HepG2 (cell line): ENCODE results near the gene CBLN3. TPM values are rescaled to one million over a fixed set of nuclear protein-coding genes. Genes with fewer than 3 reads are reported as not detected.

ENCODE experiments used
- ATAC-seq: fragments of 200-7000 bp; cut with Tn5 transposase; 3 replicates; pipeline ENCODE4 v1.9.1; 2020; ENCODE audit warnings: mild to moderate bottlenecking, moderate library complexity
- BruUV-seq: library from RNA; stranded (reverse); fragments of 400-500 nt; replicated peaks from 2 replicates; lab custom pipeline; 2021; lab: Mats Ljungman, UMichigan
- CTCF ChIA-PET: fragments of 300-600 bp; formaldehyde crosslinking; extraction: SDS; loops from one replicate; lab custom pipeline; 2021; ENCODE audit warnings: low total read pairs, inconsistent platforms, low intra/inter-chr PET ratio; lab: Yijun Ruan, JAX
- POLR2A ChIA-PET: fragments of 350-600 bp; sonication (Branson Sonifier 250); formaldehyde crosslinking; loops from one replicate; lab custom pipeline; 2020; ENCODE audit warnings: antibody characterized with exemption, inconsistent platforms; lab: Yijun Ruan, JAX
- DNase-seq: peaks from one replicate; pipeline ENCODE4 v3.0.0-alpha.2; 2015; ENCODE audit warnings: low spot score
- FAIRE-seq: peaks from 3 replicates; lab custom pipeline; 2011; peaks lifted over from hg19 to GRCh38; lab: Jason Lieb, UNC
- H2AFZ ChIP-seq: one replicate; pipeline ENCODE4 v1.6.1; 2011; ENCODE audit warnings: low read length, inconsistent platforms
- H3K27ac ChIP-seq: fragments of 300-600 bp; 3 replicates; pipeline ENCODE4 v1.8.0; 2011; ENCODE audit warnings: mixed run types, mild to moderate bottlenecking, mixed read lengths, low read length, inconsistent platforms; ENCODE audit not compliant: insufficient read depth; ENCODE audit errors: extremely low read length
- H3K27me3 ChIP-seq, 2 experiments: fragments of 200-600 bp in 1 of 2; 2 replicates in 1 of 2; 3 replicates in 1 of 2; pipeline versions ENCODE4 v1.6.0 to v1.8.0; 2011; ENCODE audit warnings: low read length in 2 of 2, mild to moderate bottlenecking in 2 of 2, moderate library complexity in 2 of 2, inconsistent platforms in 1 of 2; ENCODE audit not compliant: insufficient read depth in 2 of 2, control insufficient read depth in 1 of 2
- H3K36me3 ChIP-seq, 2 experiments: fragments of 200-600 bp in 1 of 2; replicated peaks in 1 of 2; 2 replicates in 1 of 2; 3 replicates in 1 of 2; pipeline versions ENCODE4 v1.5.1 to v1.8.0; 2011; ENCODE audit warnings: low read length in 2 of 2, inconsistent platforms in 1 of 2; ENCODE audit not compliant: insufficient read depth in 2 of 2, control insufficient read depth in 1 of 2
- H3K4me1 ChIP-seq: 2 replicates; pipeline ENCODE4 v1.5.1; 2012; ENCODE audit warnings: low read length, inconsistent platforms; ENCODE audit not compliant: insufficient read depth
- H3K4me2 ChIP-seq: 2 replicates; pipeline ENCODE4 v1.6.0; 2011; ENCODE audit warnings: low read depth, low read length, inconsistent platforms
- H3K4me3 ChIP-seq, 3 experiments: fragments of 200-600 bp in 1 of 3; sonication (generic), shearing (Covaris generic) in 1 of 3; replicated peaks in 1 of 3; 2 replicates each; pipeline ENCODE4 v1.5.1; 2011 to 2016; ENCODE audit warnings: low read length in 3 of 3, inconsistent platforms in 2 of 3, low read depth in 2 of 3, mild to moderate bottlenecking in 2 of 3, control low read depth in 1 of 3, mixed read lengths in 1 of 3; ENCODE audit not compliant: insufficient read depth in 1 of 3
- H3K79me2 ChIP-seq: one replicate; pipeline ENCODE4 v1.6.1; 2011; ENCODE audit warnings: low read length, inconsistent platforms; ENCODE audit not compliant: insufficient read depth
- H3K9ac ChIP-seq: 2 replicates; pipeline ENCODE4 v1.6.0; 2011; ENCODE audit warnings: mild to moderate bottlenecking, low read depth, low read length, inconsistent platforms; ENCODE audit not compliant: insufficient read depth
- H3K9me3 ChIP-seq: 2 replicates; pipeline ENCODE4 v1.5.1; 2012; ENCODE audit warnings: mild to moderate bottlenecking, low read length
- H4K20me1 ChIP-seq: 2 replicates; pipeline ENCODE4 v1.6.0; 2011; ENCODE audit warnings: inconsistent platforms, mild to moderate bottlenecking, low read length, moderate library complexity; ENCODE audit not compliant: insufficient read depth
- DNMT3B ChIP-seq: conservative IDR thresholded peaks from 2 replicates; pipeline ENCODE4 v1.6.1; 2016; ENCODE audit warnings: missing biosample characterization, control low read depth
- KLF13 ChIP-seq: sonication (generic); formaldehyde crosslinking; IDR thresholded peaks from 2 replicates; pipeline ENCODE4 v1.4.0; 2020; ENCODE audit warnings: mild to moderate bottlenecking, missing genetic modification reagents
- PHF8 ChIP-seq: sonication (generic); formaldehyde crosslinking; IDR thresholded peaks from 2 replicates; pipeline ENCODE4 v1.5.0; 2020; ENCODE audit warnings: missing genetic modification reagents
- TCF7L2 ChIP-seq: IDR thresholded peaks from 2 replicates; pipeline ENCODE4 v1.6.1; 2011; ENCODE audit warnings: mild to moderate bottlenecking, low read depth, low read length, moderate library complexity
- TOPORS ChIP-seq: sonication (generic); formaldehyde crosslinking; IDR thresholded peaks from 2 replicates; pipeline ENCODE4 v1.8.0; 2023; ENCODE audit warnings: mild to moderate bottlenecking, missing genetic modification reagents
- ZFP91 ChIP-seq: sonication (generic); formaldehyde crosslinking; IDR thresholded peaks from 2 replicates; pipeline ENCODE4 v1.9.0; 2022; ENCODE audit warnings: missing genetic modification reagents, mild to moderate bottlenecking, borderline replicate concordance
- ZFYVE20 ChIP-seq: sonication (generic); formaldehyde crosslinking; IDR thresholded peaks from 2 replicates; pipeline ENCODE4 v1.8.0; 2023; ENCODE audit warnings: low read depth, mild to moderate bottlenecking, moderate library complexity, missing genetic modification reagents, borderline replicate concordance
- ZNF543 ChIP-seq: sonication (generic); formaldehyde crosslinking; IDR thresholded peaks from 2 replicates; pipeline ENCODE4 v1.4.0; 2020; ENCODE audit warnings: mild to moderate bottlenecking, missing genetic modification reagents
- WGBS: methylation state at CpG from one replicate; pipeline ENCODE4 v1.1.6; 2017; ENCODE audit warnings: low lambda C conversion rate; 5-methylcytosine and 5-hydroxymethylcytosine counted together
- in situ Hi-C: cut with HindIII; loops from 2 replicates; pipeline ENCODE4 v1.10.0; 2017; ENCODE audit warnings: low pct_unique_long_range_greater_than_20kb; ENCODE audit not compliant: extremely low pct_ligation_motif_present
- intact Hi-C: fragments of 100-400 bp; cut with micrococcal nuclease; formaldehyde crosslinking; loops from one replicate; pipeline ENCODE4 v1.10.0; 2022; ENCODE audit not compliant: unreplicated experiment
- polyA plus RNA-seq, 8 experiments: library from polyadenylated mRNA; depleted of rRNA in 3 of 8; stranded (reverse) in 7 of 8; unstranded in 1 of 8; fragments of >200 nt; fragmentation: Illumina TruSeq in 4 of 8; extraction: Trizol in 4 of 8; gene quantifications; 2 replicates each; pipeline versions ENCODE4 v1.2.1 to v1.2.3, GENCODE V29; 2011 to 2016; ENCODE audit warnings: low read depth in 4 of 8, missing spikeins in 1 of 8, mixed read lengths in 1 of 8; ENCODE audit not compliant: insufficient read depth in 1 of 8
- total RNA-seq, 5 experiments: library from RNA; depleted of rRNA; stranded (reverse); fragments of >200 nt; fragmentation: Illumina TruSeq; extraction: Trizol; gene quantifications; 2 replicates each; pipeline ENCODE4 v1.2.3, GENCODE V29; 2016; ENCODE audit warnings: low read depth in 1 of 5
- TF ChIP-seq, protein P1 (sequence below): sonication (generic); formaldehyde crosslinking; IDR thresholded peaks from 2 replicates; pipeline ENCODE4 v1.5.0; 2020; ENCODE audit warnings: missing genetic modification reagents

The CBLN3 gene
- total and polyA plus RNA-seq, 2 of the 13 experiments (the other 11 are each of a cell fraction or from before 2014, with no cell fraction given) = 0.66 to 0.98 TPM

DNA sequence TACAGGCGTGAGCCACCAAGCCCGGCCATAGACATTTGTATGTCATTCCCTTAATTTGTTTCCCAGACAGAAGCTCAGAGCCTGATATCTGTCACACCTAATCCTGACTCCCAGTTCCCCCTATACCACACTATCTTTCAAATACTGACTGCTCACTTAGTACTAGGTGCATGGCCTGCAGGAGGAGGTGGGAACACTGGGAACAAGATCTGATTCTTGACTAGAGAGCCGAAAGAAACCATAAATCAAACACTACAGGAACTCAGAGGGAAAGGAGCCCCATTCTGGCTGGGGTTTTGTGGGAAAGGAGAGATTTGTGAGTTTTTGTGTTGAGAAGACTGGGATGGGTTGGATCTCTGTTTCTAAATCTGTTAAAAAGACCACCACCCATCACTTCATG lies 5.2 kb upstream of the CBLN3 start (continued):
- no peak for TF ChIP-seq KLF13 (CRISPR knock-in tag)

- 90% methylated on average over 7 of the region's 7 CpGs for WGBS
- CTCF ChIA-PET = interaction anchor here (8.8 to 11.8 kb wide), 2 partner anchors 69 to 102 kb away, joined by 235 to 295 read pairs; partner anchors contain the start of genes ADCY4 and NFATC4
- TF ChIP-seq ZNF543 (CRISPR knock-in tag) = no peak
- TF ChIP-seq DNMT3B (CRISPR knock-in tag) = no peak
- TF ChIP-seq ZFP91 (CRISPR knock-in tag) = no peak
- no peak for TF ChIP-seq TOPORS (CRISPR knock-in tag)
- TF ChIP-seq PHF8 (CRISPR knock-in tag) = no peak
- TF ChIP-seq, protein P1, sequence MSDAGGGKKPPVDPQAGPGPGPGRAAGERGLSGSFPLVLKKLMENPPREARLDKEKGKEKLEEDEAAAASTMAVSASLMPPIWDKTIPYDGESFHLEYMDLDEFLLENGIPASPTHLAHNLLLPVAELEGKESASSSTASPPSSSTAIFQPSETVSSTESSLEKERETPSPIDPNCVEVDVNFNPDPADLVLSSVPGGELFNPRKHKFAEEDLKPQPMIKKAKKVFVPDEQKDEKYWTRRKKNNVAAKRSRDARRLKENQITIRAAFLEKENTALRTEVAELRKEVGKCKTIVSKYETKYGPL (CRISPR knock-in tag) = no peak
- no peak for TF ChIP-seq ZFYVE20 (CRISPR knock-in tag)
- no peak for TF ChIP-seq TCF7L2
- H3K4me1 ChIP-seq = peaks cover 29% of the 10 kb centered on the region
- ATAC-seq (no peak), FAIRE-seq (no peak), DNase-seq (no peak)
- no peak overlapping the region for H3K4me2 ChIP-seq
- BruUV-seq = no TSS peak
- POLR2A ChIA-PET = interaction anchor here (0.7 to 4.1 kb wide), 4 partner anchors 68 to 126 kb away, joined by 3 to 39 read pairs (median 14); partner anchors contain the start of gene CIDEB
- peaks cover 38 to 52% of the 10 kb centered on the region in 2 experiments for H3K36me3 ChIP-seq
- H3K27ac ChIP-seq = no peak overlapping the region
- H3K9ac ChIP-seq = no peak overlapping the region
- H3K79me2 ChIP-seq = peaks cover 6% of the 10 kb centered on the region
- in situ Hi-C loops = loop anchor here (5.0 to 10.0 kb wide), 3 partner anchors 67 to 189 kb away; partner anchors contain the start of genes NFATC4 and TINF2
- H3K9me3 ChIP-seq = no peaks in the 10 kb centered on the region
- H3K27me3 ChIP-seq = no peaks in the 10 kb centered on the region; a peak in 1 of 5 replicates
- H4K20me1 ChIP-seq = peaks cover 16% of the 10 kb centered on the region
- no peak overlapping the region for H3K4me3 ChIP-seq
- intact Hi-C loops = loop anchor here (10.0 kb wide), 1 partner anchor 849 kb away; no protein-coding TSS in a partner anchor
- H2AFZ ChIP-seq = no peak overlapping the region
Measured at GRCh38 chr14:24434036-24434435, 4.6 kb upstream of the CBLN3 start.
